SK-N-MC (cell line): ENCODE data around the gene FARP2.
"Not testable (repeated sequence)": the region's sequence is repeated elsewhere in the genome, so short reads cannot be mapped to it uniquely, and the experiment has no call there.

Experiments
- EZH2 ChIP-seq: fragments of 200-600 bp; sonication (generic); IDR thresholded peaks from one replicate; pipeline ENCODE4 v1.6.1; 2017; ENCODE audit warnings: antibody characterized with exemption
- POLR2AphosphoS5 ChIP-seq: IDR thresholded peaks from 2 replicates; pipeline ENCODE4 v1.6.1; 2012; ENCODE audit warnings: mild to moderate bottlenecking, low read depth, low read length, borderline replicate concordance

- not testable (repeated sequence) for TF ChIP-seq POLR2AphosphoS5, EZH2
These were observed 17.8 kb downstream of the FARP2 start for GRCh38 chr2:241373906-241374305.
